Measurements from ENCODE around the gene ZDHHC5.
A peak's percentile ranks its signal among the peaks of the same experiment; 100 is the strongest.

The ZDHHC5 gene

DNA sequence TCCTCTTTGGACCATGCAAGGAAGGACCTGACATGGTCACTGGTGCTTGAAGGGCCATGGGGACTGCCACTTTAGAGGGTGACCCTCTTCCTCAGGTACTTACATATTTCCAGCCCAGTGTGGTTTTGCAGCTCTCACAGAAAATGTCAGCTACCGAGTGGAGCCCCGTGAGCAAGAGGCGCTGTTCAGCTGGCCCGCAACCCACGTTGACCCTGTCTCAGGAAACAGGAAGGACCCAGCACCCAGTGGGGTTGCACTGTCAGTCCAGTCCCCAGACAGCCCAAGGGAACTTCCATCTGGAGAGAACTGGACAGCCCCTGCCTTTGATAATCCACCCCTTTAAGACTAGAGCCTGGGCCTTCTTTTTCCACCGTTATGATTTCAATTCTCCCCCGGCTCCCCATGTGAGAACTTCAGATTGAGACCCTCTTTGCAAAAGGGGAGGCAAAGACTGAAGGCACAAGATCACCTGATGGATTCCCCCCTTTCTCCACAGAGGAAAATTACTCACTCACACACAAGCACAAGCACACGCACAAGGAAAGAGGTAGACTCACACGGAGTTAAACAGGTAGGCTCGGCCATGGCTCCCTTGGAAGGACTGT lies 21.6 kb upstream of the ZDHHC5 start:
- no peak for DNase-seq
- Histone ChIP-seq H3K36me3 (no peaks in the 10 kb centered on the region), H3K27ac (no peak overlapping the region), H3K4me1 (peaks cover 0 to 58% (median 44%) of the 10 kb centered on the region in 4 donors), H3K9me3 (no peaks in the 10 kb centered on the region), H3K4me3 (no peak overlapping the region), H3K27me3 (peaks cover 0 to 45% of the 10 kb centered on the region in 2 donors)
- intact Hi-C loops (cut with DNase I; ENCODE audit: low total_unique reads) = loop anchor here (10.0 kb wide), 2 partner anchors 151 to 191 kb away; no protein-coding TSS in a partner anchor
- TF ChIP-seq, protein P1, sequence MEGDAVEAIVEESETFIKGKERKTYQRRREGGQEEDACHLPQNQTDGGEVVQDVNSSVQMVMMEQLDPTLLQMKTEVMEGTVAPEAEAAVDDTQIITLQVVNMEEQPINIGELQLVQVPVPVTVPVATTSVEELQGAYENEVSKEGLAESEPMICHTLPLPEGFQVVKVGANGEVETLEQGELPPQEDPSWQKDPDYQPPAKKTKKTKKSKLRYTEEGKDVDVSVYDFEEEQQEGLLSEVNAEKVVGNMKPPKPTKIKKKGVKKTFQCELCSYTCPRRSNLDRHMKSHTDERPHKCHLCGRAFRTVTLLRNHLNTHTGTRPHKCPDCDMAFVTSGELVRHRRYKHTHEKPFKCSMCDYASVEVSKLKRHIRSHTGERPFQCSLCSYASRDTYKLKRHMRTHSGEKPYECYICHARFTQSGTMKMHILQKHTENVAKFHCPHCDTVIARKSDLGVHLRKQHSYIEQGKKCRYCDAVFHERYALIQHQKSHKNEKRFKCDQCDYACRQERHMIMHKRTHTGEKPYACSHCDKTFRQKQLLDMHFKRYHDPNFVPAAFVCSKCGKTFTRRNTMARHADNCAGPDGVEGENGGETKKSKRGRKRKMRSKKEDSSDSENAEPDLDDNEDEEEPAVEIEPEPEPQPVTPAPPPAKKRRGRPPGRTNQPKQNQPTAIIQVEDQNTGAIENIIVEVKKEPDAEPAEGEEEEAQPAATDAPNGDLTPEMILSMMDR (IDR thresholded peaks at IDR 0.05) = no peak

DNA sequence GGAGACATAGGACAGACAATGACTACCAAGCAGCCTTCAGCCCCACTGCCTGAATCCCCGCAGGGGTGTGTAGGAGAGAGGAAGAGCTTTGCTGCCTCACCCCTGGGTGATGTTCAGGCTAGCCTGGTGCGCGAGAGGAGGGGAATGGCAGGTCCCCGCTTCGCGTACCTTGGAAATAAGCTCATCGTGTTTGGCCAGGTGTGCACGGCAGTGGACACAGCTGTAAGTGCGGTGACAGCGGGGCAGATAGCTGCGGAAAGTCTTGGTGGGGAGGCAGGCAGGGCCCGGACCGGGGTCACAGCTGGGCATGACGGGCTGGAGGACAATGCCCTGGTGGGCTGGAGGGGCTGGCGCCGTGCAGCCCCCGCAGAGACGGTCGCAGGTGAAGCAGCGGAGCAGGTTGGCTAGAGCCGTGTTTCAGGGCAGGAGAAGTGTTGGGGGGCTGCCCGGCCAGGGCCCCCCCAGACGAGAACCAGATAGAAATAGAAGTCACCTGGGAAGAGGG lies 21.1 kb upstream of the ZDHHC5 start:
- H3K27me3 ChIP-seq = peaks cover 0 to 47% of the 10 kb centered on the region in 2 donors
- no peaks in the 10 kb centered on the region for H3K36me3 ChIP-seq
- no peak overlapping the region for H3K27ac ChIP-seq
- peaks cover 0 to 58% (median 44%) of the 10 kb centered on the region in 4 donors for H3K4me1 ChIP-seq
- no peak overlapping the region for H3K4me3 ChIP-seq
- intact Hi-C loops (cut with DNase I; ENCODE audit: low total_unique reads) = loop anchor here (10.0 kb wide), 2 partner anchors 152 to 192 kb away; no protein-coding TSS in a partner anchor
- no peaks in the 10 kb centered on the region for H3K9me3 ChIP-seq
- TF ChIP-seq, protein P1 (IDR thresholded peaks at IDR 0.05) = no peak
- no peak for DNase-seq

DNA sequence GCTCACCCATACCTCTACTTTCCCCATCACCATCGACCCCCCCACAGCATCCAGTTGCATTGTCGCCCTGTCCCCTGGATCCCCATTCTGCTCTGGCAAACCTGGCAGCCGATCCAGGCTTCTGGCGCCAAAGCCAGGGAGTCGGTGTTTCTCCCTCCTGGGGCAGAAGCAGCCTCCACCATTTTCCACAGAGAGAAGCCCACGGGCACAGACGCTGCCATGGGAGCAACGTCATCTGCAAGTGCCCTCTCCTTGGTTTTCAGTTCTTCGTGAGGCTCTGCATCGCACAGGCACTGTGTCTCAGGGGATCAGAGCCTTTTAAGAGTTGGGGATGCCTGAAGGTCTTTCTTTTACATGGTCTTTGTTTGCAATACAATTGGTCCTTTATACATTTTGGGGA lies 20.5 kb upstream of the ZDHHC5 start:
- H3K27ac ChIP-seq = no peak overlapping the region
- no peaks in the 10 kb centered on the region for H3K36me3 ChIP-seq
- DNase-seq = no peak
- H3K4me1 ChIP-seq = peaks cover 0 to 58% (median 44%) of the 10 kb centered on the region in 4 donors
- peaks cover 0 to 47% of the 10 kb centered on the region in 2 donors for H3K27me3 ChIP-seq
- TF ChIP-seq, protein P1 (IDR thresholded peaks at IDR 0.05) = no peak
- H3K9me3 ChIP-seq = no peaks in the 10 kb centered on the region
- H3K4me3 ChIP-seq = no peak overlapping the region
- intact Hi-C loops (cut with DNase I; ENCODE audit: low total_unique reads) = loop anchor here (10.0 kb wide), 2 partner anchors 153 to 193 kb away; no protein-coding TSS in a partner anchor

DNA sequence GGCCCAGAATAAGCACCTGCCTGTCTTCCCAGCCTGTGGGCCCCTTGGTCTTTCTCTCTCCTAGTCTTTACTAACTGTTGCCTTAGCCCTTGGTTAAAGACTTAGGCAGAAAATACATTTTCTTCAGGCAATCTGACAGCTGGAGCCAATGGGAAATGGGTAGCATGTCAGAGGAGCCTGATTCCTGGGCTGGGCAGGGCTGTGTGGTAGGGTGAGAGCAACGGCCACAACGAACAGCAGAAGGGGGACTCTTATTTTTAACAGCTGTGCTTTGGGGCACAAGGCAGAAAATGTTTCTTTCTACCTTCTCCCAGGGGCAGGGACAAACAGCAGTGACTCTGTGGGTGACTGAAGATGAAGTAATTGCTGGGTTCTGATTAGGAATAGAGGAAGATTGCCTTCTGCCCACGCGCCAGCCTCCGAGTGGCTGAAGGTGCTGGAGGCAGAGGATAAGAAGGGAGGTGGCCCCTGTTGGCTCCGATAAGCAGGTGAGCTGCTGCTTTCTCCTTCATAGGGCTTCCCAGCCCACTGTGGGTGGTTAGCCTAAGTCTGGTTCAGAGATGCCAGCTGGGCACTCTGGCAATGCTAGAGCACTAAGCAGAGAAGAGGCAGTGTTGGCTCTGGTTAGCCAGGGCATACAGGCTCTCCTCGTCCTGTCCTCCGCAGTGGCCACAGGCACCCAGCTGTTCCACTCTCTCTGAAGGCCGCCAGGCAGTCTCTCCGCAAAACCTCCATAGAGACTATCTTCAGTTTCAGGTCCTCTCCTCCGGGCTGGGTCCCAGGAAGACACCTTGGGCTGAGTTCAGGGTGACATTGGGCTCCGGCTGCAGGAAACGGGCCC lies 19.7 kb upstream of the ZDHHC5 start:
- no peak overlapping the region for H3K4me3 ChIP-seq
- intact Hi-C loops (cut with DNase I; ENCODE audit: low total_unique reads) = loop anchor here (10.0 kb wide), 2 partner anchors 153 to 193 kb away; no protein-coding TSS in a partner anchor
- H3K27me3 ChIP-seq = peaks cover 0 to 47% of the 10 kb centered on the region in 2 donors
- H3K36me3 ChIP-seq = no peaks in the 10 kb centered on the region
- TF ChIP-seq, protein P1 (IDR thresholded peaks at IDR 0.05) = no peak
- no peak overlapping the region for H3K27ac ChIP-seq
- no peaks in the 10 kb centered on the region for H3K9me3 ChIP-seq
- peaks cover 0 to 58% (median 44%) of the 10 kb centered on the region in 4 donors for H3K4me1 ChIP-seq
- DNase-seq = no peak

DNA sequence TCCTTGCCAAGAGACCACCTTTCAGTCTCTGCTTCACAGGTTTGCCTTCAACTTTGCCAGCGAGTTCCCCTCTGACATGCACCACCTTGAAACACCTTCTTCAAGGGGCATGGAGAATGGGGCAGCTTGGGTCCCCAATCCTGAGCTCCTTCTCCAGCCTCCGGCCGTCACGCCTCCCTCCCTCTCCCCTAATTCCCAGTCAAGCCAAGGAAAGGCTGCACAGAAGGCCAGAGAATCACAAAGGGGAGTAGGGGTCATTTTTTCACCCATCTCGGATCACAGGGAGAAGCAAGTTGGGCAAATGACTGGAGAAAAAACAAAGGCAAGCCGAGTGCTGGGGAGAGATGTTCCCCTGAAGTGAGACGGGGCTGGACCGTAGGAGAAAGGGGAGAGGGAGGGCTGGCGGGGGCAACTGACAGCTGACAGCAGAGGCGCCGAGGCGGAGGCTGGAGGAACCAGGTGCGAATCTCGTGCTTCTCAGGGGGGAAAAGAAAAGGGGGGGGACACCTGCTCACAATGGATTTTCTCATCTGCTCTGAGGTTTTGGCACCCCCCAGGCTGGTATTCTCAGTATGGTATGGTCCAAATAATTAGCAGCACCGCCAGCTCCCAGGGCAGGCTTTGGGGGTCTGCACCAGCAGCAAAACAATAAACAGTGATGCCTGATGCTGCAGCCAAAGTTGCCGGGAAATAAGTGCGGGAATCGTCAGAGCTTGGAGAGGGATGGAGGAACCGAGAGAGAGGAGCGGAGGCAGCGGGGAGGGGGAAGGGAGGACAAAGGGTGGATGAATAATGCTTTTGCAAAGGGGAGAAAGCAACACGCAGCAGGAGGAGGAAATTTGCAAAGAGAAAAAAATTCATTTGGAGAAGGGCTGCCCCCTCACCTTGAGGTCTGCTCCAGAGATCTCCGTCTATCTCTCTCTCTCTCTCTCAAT lies 18.8 kb upstream of the ZDHHC5 start:
- Histone ChIP-seq H3K4me1 (peaks cover 0 to 57% (median 43%) of the 10 kb centered on the region in 4 donors), H3K27me3 (peaks cover 0 to 47% of the 10 kb centered on the region in 2 donors), H3K4me3 (peak overlapping the region; percentile 35 to 41), H3K27ac (no peak overlapping the region), H3K9me3 (no peaks in the 10 kb centered on the region), H3K36me3 (no peaks in the 10 kb centered on the region)
- intact Hi-C loops (cut with DNase I; ENCODE audit: low total_unique reads) = loop anchor here (10.0 kb wide), 2 partner anchors 154 to 194 kb away; no protein-coding TSS in a partner anchor
- DNase-seq = no peak
- TF ChIP-seq, protein P1 (IDR thresholded peaks at IDR 0.05) = no peak
